GM19023 (cell line): ENCODE data around the gene SCUBE3.

ENCODE experiments used
- ATAC-seq: cut with Tn5 transposase; IDR thresholded peaks from one replicate; pipeline ENCODE4 v1.9.1; 2021; ENCODE audit warnings: mild to moderate bottlenecking, moderate library complexity; ENCODE audit not compliant: unreplicated experiment

Gene SCUBE3

DNA sequence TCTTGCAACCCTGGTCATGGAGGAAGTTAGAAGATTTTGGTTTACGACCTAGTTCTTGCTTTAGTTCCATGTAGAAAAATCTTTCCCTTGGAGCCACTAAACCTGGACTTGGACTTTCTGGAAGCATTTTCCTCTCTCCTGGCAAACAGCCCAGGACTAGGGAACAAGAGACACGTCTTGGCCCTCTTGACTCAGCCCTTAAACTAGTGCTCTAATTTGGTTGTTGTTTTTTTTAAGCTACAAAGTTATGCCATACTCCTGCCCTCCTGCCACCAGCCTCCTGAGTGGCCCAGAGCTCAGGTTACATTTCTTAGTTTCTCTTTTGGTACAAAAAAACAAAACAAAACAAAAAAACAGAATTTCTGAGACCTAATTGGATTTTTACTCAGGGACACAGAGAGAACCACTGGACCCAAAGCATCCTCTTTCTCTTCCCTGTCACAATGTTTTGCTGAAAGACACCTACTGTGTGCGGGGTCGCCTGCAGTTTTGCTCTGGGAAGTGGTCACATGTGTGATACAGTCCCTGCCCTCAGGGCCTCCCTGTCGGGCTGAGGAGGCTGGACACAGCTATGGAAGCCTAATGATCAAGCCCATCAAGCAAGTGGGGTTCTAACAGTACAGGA lies 32.3 kb upstream of the SCUBE3 start:
- ATAC-seq: no peak

- no peak for ATAC-seq
Observed at GRCh38 chr6:35181933-35182612, 31.7 kb upstream of the SCUBE3 start.

GRCh38 chr6:35183281-35183680 lies 30.5 kb upstream of the SCUBE3 start:
- no peak for ATAC-seq

- no peak for ATAC-seq
Observed at GRCh38 chr6:35183935-35184334, 29.8 kb upstream of the SCUBE3 start.

DNA sequence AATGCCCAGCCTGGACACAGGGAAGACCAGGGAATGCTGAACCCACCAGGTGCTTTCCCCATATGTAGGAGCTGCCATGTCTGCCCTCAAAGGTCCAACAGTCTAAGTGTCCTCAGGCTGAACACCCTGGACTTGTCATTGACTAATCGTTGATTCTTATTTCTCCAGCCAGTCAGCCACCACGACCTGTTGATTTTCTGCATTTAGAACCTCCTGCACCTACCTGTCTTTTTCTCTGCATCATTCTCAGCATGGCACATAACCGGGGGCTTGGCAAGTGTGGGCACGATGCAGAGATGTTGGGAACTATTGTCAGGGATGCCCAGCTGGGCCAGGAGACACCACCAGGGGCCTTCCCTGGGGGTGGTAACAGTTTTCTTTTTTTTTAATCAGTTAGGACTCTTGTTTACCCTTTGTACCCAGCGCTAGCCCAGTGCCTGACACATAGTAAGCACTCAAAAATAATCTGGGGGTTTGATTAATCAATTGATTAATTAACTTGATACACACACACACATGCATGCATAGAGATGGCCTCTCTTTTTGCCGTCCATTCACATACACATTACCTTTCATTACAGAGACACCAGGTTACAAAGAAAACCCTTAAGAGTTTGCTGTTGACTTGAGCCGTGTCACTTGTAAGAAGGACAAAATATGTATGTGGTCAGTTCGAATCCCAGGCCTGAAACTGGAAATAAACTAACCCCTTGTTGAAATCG lies 29.0 kb upstream of the SCUBE3 start:
- ATAC-seq: no peak

- ATAC-seq: no peak
Observed at GRCh38 chr6:35185302-35185681, 28.5 kb upstream of the SCUBE3 start.

DNA sequence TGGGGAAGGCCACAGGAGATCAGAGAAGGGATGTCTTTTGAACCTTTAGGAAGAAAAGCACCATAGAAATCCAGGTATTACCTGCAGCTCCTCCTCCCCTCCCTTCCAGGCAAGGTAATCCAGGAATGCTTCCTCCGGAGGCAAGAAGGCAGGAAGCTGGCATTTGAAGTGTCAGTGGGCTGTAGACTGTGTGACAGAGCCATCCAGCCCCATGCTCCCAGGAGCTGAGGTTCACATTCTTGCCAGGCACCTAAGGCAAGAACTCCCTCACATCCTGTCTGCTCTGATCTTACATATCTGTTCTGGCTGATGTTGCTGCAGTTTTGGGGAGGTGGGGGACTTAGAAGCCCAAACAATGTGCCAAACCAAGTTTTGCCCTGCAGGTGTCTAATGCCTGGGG lies 27.8 kb upstream of the SCUBE3 start:
- no peak for ATAC-seq

GRCh38 chr6:35186571-35186970 lies 27.2 kb upstream of the SCUBE3 start:
- ATAC-seq: no peak

DNA sequence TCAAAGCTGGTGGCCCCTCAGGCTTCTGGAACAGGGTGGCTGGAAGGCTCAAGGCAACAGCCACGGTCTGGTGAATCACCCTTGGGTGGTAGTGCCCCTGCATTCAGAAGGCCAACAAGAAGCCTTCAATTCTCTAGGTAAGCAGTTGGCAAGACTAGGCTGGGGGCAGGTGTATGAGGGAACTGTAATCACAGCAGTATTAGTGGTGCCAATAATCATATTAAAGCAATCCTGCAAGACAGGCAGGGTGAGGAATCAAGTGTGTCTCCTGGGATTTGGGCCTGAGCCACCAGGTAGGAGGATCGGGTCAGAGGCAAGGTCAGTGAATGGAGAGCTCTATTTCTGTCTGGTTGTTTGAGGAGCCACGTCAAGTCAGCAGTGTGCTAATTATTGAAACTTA lies 24.9 kb upstream of the SCUBE3 start:
- ATAC-seq: no peak

DNA sequence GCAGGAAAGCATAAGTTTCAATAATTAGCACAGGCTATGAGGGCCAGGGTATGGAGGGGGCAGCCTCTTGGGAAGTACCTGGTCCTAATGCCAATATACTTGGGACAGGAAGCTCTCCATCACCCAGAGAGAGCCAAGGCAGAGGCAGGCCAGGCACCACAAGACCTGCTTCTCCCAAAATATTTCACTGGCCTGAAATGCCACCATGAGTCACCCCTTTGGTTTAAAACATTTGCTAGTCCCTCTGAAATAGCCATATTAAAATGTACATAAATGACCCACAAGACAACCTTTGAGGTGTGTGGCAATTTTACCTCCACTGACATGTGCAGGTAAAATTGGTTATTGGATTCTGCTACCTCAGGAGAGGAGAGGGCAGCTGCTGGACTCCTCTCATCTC lies 23.4 kb upstream of the SCUBE3 start:
- ATAC-seq: no peak

GRCh38 chr6:35191889-35192288 lies 21.9 kb upstream of the SCUBE3 start:
- no peak for ATAC-seq

- ATAC-seq: no peak
Observed at GRCh38 chr6:35192301-35192860, 21.4 kb upstream of the SCUBE3 start.

DNA sequence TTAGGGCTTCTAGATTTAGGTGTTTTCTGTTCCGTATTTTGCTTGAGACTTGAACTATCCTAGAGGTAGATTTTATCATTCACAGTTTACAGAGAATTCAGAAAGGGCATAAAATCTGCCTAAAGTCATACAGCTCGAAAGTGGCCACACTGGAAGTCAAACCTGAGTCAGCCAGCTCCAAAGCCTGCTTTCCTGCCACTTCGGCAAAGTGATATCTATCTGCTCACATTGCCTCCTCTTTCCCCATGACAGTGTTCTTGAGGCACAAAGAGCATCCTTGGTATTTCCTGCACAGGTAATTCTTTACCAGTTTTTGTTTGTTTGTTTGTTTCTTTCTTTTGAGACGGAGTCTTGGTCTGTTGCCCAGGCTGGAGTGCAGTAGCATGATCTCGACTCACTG lies 19.4 kb upstream of the SCUBE3 start:
- ATAC-seq: no peak

GRCh38 chr6:35195120-35195780 lies 18.5 kb upstream of the SCUBE3 start:
- no peak for ATAC-seq

DNA sequence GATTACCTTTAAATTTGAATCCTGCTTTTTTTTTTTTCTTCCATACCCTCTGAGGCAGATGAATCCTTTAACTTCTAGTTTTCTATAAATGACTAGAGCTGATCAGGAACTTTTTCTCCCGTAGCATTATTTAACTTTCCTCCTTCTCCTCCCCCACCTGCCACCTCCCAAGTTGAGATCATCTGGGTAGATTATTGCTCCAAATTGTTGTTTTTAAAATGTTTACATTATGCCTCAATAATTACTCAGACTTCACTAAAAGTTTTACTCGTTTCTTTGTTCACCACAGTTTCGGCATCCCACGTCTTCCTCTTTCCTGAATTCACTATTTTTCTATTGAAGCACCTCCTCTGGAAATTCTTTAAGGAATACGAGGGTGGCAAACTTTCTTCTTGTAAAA lies 16.6 kb upstream of the SCUBE3 start:
- ATAC-seq: no peak

GRCh38 chr6:35199866-35200265 lies 13.9 kb upstream of the SCUBE3 start:
- ATAC-seq: no peak

- ATAC-seq: no peak
Observed at GRCh38 chr6:35202066-35202546, 11.7 kb upstream of the SCUBE3 start.

GRCh38 chr6:35203152-35203670 lies 10.5 kb upstream of the SCUBE3 start:
- ATAC-seq: no peak

- no peak for ATAC-seq
Observed at GRCh38 chr6:35203680-35204079, 10.1 kb upstream of the SCUBE3 start.

DNA sequence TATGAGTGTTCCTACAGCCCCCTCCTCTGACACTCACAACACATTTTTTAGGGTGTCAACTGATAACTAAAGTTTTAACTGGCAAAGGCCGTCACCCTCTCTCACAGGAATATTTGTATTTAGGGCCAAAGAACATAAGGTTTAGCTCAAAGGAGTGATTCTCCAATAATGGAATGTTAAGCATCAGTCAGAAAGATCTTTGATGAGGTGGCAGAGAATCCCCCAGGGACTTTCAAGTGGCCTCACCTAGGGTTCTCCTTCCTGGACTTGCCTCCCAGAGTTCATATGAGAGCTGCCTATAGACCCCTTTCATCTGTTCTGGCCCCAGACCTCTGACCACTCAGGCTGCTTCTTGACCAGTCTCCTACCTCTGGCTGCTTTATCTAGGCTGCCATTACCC lies 7.4 kb upstream of the SCUBE3 start:
- no peak for ATAC-seq

GRCh38 chr6:35208419-35208818 lies 5.3 kb upstream of the SCUBE3 start:
- ATAC-seq: no peak
